AML-193 (cell line): Measurements from ENCODE around the gene GAS2L2.

Source experiments
- DNase-seq, 2 experiments: peaks; one replicate each; lab custom pipeline; 2025; lab: John Stamatoyannopoulos, UW

Gene GAS2L2

DNA sequence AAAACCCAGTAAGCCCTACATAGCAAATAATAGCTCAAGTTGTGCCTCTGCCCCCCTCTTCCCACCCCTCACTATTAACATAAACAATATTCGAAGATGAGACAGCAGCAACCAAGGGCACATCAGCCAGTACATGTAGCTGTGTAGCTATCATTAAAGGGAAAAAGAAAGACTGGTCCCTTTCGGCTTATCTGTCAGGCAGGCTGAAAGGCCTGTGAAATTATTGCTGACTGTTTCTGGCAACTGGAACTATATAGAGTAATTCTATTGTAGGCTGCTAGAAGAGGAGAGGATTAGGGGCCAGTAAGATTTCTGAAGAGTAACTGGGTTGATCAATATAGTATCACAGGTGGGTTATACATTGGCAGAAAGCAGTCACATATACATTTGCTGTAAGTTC is 58.1 kb downstream of the GAS2L2 start:
- DNase-seq: no peak
